Common myeloid progenitor, CD34-positive (primary cell): ENCODE data around the gene BHLHE41.

Source experiments
- CTCF ChIA-PET: fragments of 350-600 bp; sonication (Branson Sonifier 250); formaldehyde crosslinking; loops from one replicate; lab custom pipeline; 2021; ENCODE audit warnings: antibody characterized with exemption; lab: Charles Lee
- POLR2A ChIA-PET: fragments of 350-600 bp; sonication (Branson Sonifier 250); formaldehyde crosslinking; loops from one replicate; lab custom pipeline; 2021; ENCODE audit warnings: antibody characterized with exemption; lab: Charles Lee
- DNase-seq, 3 donors: peaks; one replicate each; pipeline versions ENCODE4 v3.0.0 to v3.0.0-alpha.2; 2013
- H3K27ac ChIP-seq, 2 experiments: 1 replicate in 1 of 2; 2 replicates in 1 of 2; pipeline ENCODE4 v1.7.0; 2013; ENCODE audit warnings: inconsistent platforms in 2 of 2, low read length in 2 of 2, mild to moderate bottlenecking in 2 of 2, low read depth in 1 of 2, moderate library complexity in 1 of 2; ENCODE audit not compliant: severe bottlenecking in 2 of 2, insufficient read depth in 1 of 2, poor library complexity in 1 of 2
- H3K27me3 ChIP-seq, 5 experiments: replicated peaks in 2 of 5; 1 replicate in 3 of 5; 2 replicates in 2 of 5; pipeline versions ENCODE4 v1.6.1 to v1.7.0; 2013; ENCODE audit warnings: low read length in 4 of 5, mild to moderate bottlenecking in 2 of 5, moderate library complexity in 2 of 5, inconsistent platforms in 1 of 5; ENCODE audit not compliant: insufficient read depth in 5 of 5, control insufficient read depth in 4 of 5
- H3K36me3 ChIP-seq, 4 experiments: 1 replicate in 2 of 4; 2 replicates in 2 of 4; pipeline versions ENCODE4 v1.6.1 to v1.7.0; 2013; ENCODE audit warnings: low read length in 3 of 4, control low read depth in 1 of 4, mild to moderate bottlenecking in 1 of 4; ENCODE audit not compliant: control insufficient read depth in 4 of 4, insufficient read depth in 4 of 4
- H3K4me1 ChIP-seq, 4 experiments: 1 replicate in 3 of 4; 2 replicates in 1 of 4; pipeline versions ENCODE4 v1.6.1 to v1.7.1; 2013; ENCODE audit warnings: low read length in 3 of 4, mild to moderate bottlenecking in 3 of 4, control low read depth in 1 of 4, inconsistent platforms in 1 of 4, moderate library complexity in 1 of 4; ENCODE audit not compliant: control insufficient read depth in 4 of 4, insufficient read depth in 4 of 4; ENCODE audit errors: control extremely low read depth in 1 of 4
- H3K4me3 ChIP-seq, 7 experiments: 1 replicate in 4 of 7; 2 replicates in 3 of 7; pipeline versions ENCODE4 v1.5.1 to v1.7.0; 2013; ENCODE audit warnings: mild to moderate bottlenecking in 7 of 7, low read length in 6 of 7, moderate library complexity in 6 of 7, inconsistent platforms in 2 of 7, low read depth in 2 of 7, control low read depth in 1 of 7; ENCODE audit not compliant: insufficient read depth in 4 of 7, control insufficient read depth in 1 of 7; ENCODE audit errors: extremely low read depth in 1 of 7
- H3K9me3 ChIP-seq, 5 experiments: 1 replicate in 4 of 5; 2 replicates in 1 of 5; pipeline versions ENCODE4 v1.6.1 to v1.7.1; 2013; ENCODE audit warnings: low read length in 4 of 5, mild to moderate bottlenecking in 2 of 5, inconsistent platforms in 1 of 5, low read depth in 1 of 5, moderate library complexity in 1 of 5; ENCODE audit not compliant: control insufficient read depth in 4 of 5, insufficient read depth in 2 of 5; ENCODE audit errors: control extremely low read depth in 1 of 5
- WGBS: methylation state at CpG from one replicate; pipeline ENCODE4 v1.1.5; 2013; ENCODE audit not compliant: insufficient coverage; 5-methylcytosine and 5-hydroxymethylcytosine counted together

BHLHE41 gene

GRCh38 chr12:26088998-26089397 lies 35.8 kb downstream of the BHLHE41 start:
- Histone ChIP-seq H3K36me3 (no peaks in the 10 kb centered on the region), H3K4me1 (peaks cover 0 to 7% (median 0%) of the 10 kb centered on the region in 4 experiments), H3K27ac (no peak overlapping the region), H3K9me3 (peaks cover 0 to 3% (median 0%) of the 10 kb centered on the region in 5 experiments), H3K27me3 (no peaks in the 10 kb centered on the region), H3K4me3 (no peak overlapping the region)
- POLR2A ChIA-PET = no interaction called here
- CTCF ChIA-PET = interaction anchor here (1.4 to 1.5 kb wide), 5 partner anchors 11 to 523 kb away, joined by 3 to 7 read pairs (median 3); no protein-coding TSS in a partner anchor
- peak; percentile 13 to 77 (median 72) for DNase-seq
- 78% methylated on average over 1 of the region's 2 CpGs for WGBS

- peaks cover 0 to 4% (median under 1%) of the 10 kb centered on the region in 5 experiments for H3K9me3 ChIP-seq
- no peaks in the 10 kb centered on the region for H3K4me1 ChIP-seq
- H3K27ac ChIP-seq = no peak overlapping the region
- H3K36me3 ChIP-seq = no peaks in the 10 kb centered on the region
- DNase-seq = no peak
- ChIA-PET CTCF (no interaction called here), POLR2A (no interaction called here)
- no CpG with 5 or more reads among the region's 1 CpG for WGBS
- H3K27me3 ChIP-seq = no peaks in the 10 kb centered on the region
- H3K4me3 ChIP-seq = no peak overlapping the region
These were observed 37.9 kb downstream of the BHLHE41 start for GRCh38 chr12:26086936-26087335.

DNA sequence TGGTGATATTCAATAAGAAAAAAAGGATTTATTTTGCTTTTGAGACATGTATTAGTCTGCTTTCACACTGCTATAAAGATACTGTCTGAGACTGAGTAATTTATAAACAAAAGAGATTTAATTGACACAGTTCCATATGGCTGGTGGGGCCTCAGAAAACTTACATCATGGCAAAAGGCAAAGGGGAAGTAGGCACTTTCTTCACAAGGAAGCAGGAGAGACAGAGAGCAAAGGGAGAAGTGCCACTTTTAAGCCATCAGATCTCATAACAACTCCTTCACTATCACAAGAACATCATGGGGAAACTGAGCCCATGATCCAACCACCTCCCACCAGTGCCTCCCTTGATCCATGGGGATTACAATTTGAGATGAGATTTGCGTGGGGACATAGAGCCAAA lies 43.9 kb downstream of the BHLHE41 start:
- no peak overlapping the region for H3K4me3 ChIP-seq
- DNase-seq = peak in 2 of 3 donors; percentile 21 to 37
- no peaks in the 10 kb centered on the region for H3K27me3 ChIP-seq
- WGBS = 89% methylated on average over 1 of the region's 1 CpG
- H3K9me3 ChIP-seq = peaks cover 0 to 5% (median 4%) of the 10 kb centered on the region in 5 experiments
- peaks cover 0 to 2% (median 0%) of the 10 kb centered on the region in 4 experiments for H3K4me1 ChIP-seq
- H3K27ac ChIP-seq = no peak overlapping the region
- no peaks in the 10 kb centered on the region for H3K36me3 ChIP-seq
- POLR2A ChIA-PET = no interaction called here
- CTCF ChIA-PET = no interaction called here

GRCh38 chr12:26077915-26078702 lies 46.7 kb downstream of the BHLHE41 start:
- no peak overlapping the region for H3K27ac ChIP-seq
- no peaks in the 10 kb centered on the region for H3K36me3 ChIP-seq
- peaks cover 0 to 5% (median 1%) of the 10 kb centered on the region in 5 experiments for H3K9me3 ChIP-seq
- ChIA-PET CTCF (no interaction called here), POLR2A (no interaction called here)
- WGBS = 100% methylated on average over 1 of the region's 2 CpGs
- H3K4me1 ChIP-seq = peaks cover 0 to 2% (median 0%) of the 10 kb centered on the region in 4 experiments
- no peak overlapping the region for H3K4me3 ChIP-seq
- no peak for DNase-seq
- no peaks in the 10 kb centered on the region for H3K27me3 ChIP-seq
